ENCODE data around the gene SFMBT2. TPM values are rescaled to one million over a fixed set of nuclear protein-coding genes. Genes with fewer than 3 reads are reported as not detected.

The SFMBT2 gene
- total RNA-seq, 2 experiments from 2014 or later: 23.8 to 27.6 TPM

DNA sequence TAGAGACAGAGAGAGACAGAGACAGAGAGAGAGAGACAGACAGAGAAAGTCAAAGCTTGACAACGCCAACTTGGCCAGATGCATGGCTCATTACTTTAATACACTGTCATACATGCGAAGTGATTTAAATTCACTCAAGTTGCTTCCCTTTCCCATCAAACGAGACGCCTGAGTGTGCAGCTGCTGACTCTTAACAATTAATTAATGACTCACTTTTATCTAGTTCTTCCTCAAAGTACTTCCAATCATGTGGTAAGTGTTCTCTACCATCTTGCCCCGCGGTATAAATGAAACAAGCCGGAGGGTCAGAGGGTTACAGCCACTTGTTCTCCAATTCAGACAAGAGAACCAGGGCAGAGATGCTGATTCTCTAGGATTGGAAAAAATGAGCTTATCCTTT, 90.8 kb downstream of the SFMBT2 start:
- Mint-ChIP-seq H3K36me3 (ENCODE audit: low read depth) (peaks cover 36% of the 10 kb centered on the region), H3K27ac (peak overlapping the region; percentile 4), H3K4me1 (ENCODE audit: low read depth) (peaks cover 50% of the 10 kb centered on the region), H3K4me3 (no peak overlapping the region), H3K9me3 (peaks cover 14% of the 10 kb centered on the region), H3K27me3 (no peaks in the 10 kb centered on the region)
- POLR2A ChIA-PET: interaction anchor here (0.9 kb wide), 1 partner anchor 27 kb away, joined by 3 read pairs; no protein-coding TSS in a partner anchor
- no peak for DNase-seq
- intact Hi-C loops (cut with micrococcal nuclease): no loop called here
- CTCF ChIA-PET: no interaction called here
- TF ChIP-seq, protein P1, sequence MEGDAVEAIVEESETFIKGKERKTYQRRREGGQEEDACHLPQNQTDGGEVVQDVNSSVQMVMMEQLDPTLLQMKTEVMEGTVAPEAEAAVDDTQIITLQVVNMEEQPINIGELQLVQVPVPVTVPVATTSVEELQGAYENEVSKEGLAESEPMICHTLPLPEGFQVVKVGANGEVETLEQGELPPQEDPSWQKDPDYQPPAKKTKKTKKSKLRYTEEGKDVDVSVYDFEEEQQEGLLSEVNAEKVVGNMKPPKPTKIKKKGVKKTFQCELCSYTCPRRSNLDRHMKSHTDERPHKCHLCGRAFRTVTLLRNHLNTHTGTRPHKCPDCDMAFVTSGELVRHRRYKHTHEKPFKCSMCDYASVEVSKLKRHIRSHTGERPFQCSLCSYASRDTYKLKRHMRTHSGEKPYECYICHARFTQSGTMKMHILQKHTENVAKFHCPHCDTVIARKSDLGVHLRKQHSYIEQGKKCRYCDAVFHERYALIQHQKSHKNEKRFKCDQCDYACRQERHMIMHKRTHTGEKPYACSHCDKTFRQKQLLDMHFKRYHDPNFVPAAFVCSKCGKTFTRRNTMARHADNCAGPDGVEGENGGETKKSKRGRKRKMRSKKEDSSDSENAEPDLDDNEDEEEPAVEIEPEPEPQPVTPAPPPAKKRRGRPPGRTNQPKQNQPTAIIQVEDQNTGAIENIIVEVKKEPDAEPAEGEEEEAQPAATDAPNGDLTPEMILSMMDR (IDR thresholded peaks at IDR 0.05): no peak
- ATAC-seq: no peak

DNA sequence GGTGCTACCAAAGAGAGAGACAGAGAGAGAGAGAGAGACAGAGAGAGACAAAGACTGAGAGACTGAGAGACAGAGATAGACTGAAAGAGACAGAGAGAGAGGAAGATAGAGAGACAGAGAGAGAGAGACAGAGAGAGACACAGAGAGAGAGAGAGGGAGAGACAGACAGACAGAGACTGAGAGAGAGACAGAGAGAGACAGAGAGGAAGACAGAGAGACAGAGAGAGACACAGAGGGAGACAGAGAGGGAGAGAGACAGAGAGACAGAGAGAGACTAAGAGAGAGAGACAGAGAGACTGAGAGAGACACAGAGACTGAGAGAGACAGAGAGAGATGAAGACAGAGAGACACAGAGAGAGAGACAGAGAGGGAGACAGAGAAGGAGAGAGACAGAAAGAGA, 91.2 kb downstream of the SFMBT2 start:
- ATAC-seq (no peak), DNase-seq (no peak)
- intact Hi-C loops (cut with micrococcal nuclease): no loop called here
- Mint-ChIP-seq H3K9me3 (peaks cover 14% of the 10 kb centered on the region), H3K4me3 (no peak overlapping the region), H3K27ac (peak overlapping the region; percentile 4), H3K4me1 (ENCODE audit: low read depth) (peaks cover 54% of the 10 kb centered on the region), H3K27me3 (no peaks in the 10 kb centered on the region), H3K36me3 (ENCODE audit: low read depth) (peaks cover 37% of the 10 kb centered on the region)
- POLR2A ChIA-PET: no interaction called here
- TF ChIP-seq, protein P1 (IDR thresholded peaks at IDR 0.05): no peak
- CTCF ChIA-PET: interaction anchor here (0.7 kb wide), 1 partner anchor 88 kb away, joined by 3 read pairs; no protein-coding TSS in a partner anchor

DNA sequence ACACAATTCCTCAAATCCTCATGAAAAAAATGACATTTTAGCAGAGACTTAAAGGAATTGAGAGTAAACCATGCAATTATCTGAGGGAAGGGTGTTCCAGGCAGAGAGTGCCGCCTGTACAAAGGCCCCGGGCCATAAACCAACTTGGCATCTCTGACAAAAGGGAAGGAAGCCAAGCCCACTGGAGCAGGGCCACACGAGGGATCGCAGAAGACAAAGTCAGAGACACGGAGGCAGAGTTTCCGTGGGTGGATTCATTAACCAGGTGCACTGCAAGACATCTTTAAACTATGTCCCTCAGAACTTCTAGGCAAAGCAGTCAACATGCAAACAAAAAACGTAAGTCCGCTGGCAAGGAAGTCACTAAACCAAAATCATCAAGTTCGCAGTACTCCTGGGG, 92.0 kb downstream of the SFMBT2 start:
- peaks cover 60% of the 10 kb centered on the region for H3K4me1 Mint-ChIP-seq (ENCODE audit: low read depth)
- CTCF ChIA-PET: interaction anchor here (0.7 kb wide), 1 partner anchor 89 kb away, joined by 3 read pairs; no protein-coding TSS in a partner anchor
- ATAC-seq (no peak), DNase-seq (no peak)
- peak overlapping the region; percentile 9 for H3K27ac Mint-ChIP-seq
- H3K9me3 Mint-ChIP-seq: peaks cover 7% of the 10 kb centered on the region
- H3K36me3 Mint-ChIP-seq (ENCODE audit: low read depth): peaks cover 30% of the 10 kb centered on the region
- intact Hi-C loops (cut with micrococcal nuclease): no loop called here
- no peaks in the 10 kb centered on the region for H3K27me3 Mint-ChIP-seq
- TF ChIP-seq, protein P1 (IDR thresholded peaks at IDR 0.05): no peak
- no peak overlapping the region for H3K4me3 Mint-ChIP-seq
- POLR2A ChIA-PET: no interaction called here

DNA sequence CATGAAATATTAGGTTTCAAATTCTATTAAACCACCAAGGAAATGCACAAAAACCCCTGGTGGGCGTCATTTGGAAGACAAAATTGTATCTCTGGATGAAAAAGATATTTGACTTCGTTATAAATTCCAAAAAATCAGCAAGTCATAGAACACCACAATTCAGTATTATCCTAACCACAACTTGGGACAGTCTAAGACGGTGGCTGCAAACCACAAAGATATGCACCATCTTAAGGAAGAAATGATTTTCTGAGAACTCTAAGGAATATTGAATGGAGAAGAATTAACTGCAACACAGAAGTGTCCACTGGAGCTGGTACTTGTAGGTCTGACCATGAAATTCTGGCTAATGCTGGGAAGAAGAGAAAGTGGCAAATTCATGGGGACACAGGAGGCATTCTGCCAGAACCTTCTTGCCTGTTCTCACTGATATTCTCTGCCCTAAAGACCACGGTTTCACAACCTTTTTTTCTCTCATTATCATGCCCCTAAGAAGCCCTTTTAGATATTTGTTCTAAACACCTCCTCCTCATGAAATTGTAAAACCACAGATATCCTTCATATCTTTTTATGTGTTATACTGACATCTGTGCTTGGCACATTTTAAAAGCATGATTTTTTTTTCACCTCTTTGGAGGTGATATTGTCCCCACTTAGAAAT, 92.9 kb downstream of the SFMBT2 start:
- Mint-ChIP-seq H3K4me3 (no peak overlapping the region), H3K27me3 (no peaks in the 10 kb centered on the region), H3K9me3 (peaks cover 7% of the 10 kb centered on the region), H3K4me1 (ENCODE audit: low read depth) (peaks cover 62% of the 10 kb centered on the region), H3K27ac (peak overlapping the region; percentile 19), H3K36me3 (ENCODE audit: low read depth) (peaks cover 30% of the 10 kb centered on the region)
- CTCF ChIA-PET: no interaction called here
- TF ChIP-seq, protein P1 (IDR thresholded peaks at IDR 0.05): no peak
- intact Hi-C loops (cut with micrococcal nuclease): no loop called here
- DNase-seq (no peak), ATAC-seq (no peak)
- POLR2A ChIA-PET: no interaction called here

DNA sequence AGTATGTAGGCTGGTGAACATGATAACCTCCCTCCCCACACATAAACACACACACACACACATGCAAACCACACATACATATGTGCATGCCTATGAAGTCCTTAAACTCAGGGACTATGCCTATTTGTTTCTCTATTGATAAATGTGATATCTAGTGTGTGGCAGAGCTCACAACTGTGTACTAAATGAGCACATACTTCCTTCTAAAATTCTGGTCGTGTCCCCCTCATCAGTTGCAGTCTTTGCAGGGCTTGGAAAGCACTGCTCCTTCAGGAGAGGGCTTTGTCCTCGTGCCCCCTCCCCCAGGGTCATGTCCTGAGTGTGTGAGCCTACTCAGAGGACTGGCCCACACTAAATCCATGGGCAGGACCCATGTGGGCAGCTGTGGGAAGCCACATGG, 94.0 kb downstream of the SFMBT2 start:
- Mint-ChIP-seq H3K9me3 (no peaks in the 10 kb centered on the region), H3K27ac (no peak overlapping the region), H3K27me3 (no peaks in the 10 kb centered on the region), H3K4me1 (ENCODE audit: low read depth) (peaks cover 68% of the 10 kb centered on the region), H3K36me3 (ENCODE audit: low read depth) (peaks cover 24% of the 10 kb centered on the region), H3K4me3 (no peak overlapping the region)
- POLR2A ChIA-PET: interaction anchor here (0.5 kb wide), 1 partner anchor 41 kb away, joined by 3 read pairs; no protein-coding TSS in a partner anchor
- TF ChIP-seq, protein P1 (IDR thresholded peaks at IDR 0.05): no peak
- CTCF ChIA-PET: no interaction called here
- ATAC-seq (no peak), DNase-seq (no peak)
- intact Hi-C loops (cut with micrococcal nuclease): no loop called here
